HepG2 (cell line): ENCODE results near the gene ANKRD22. TPM values are rescaled to one million over a fixed set of nuclear protein-coding genes. Genes with fewer than 3 reads are reported as not detected.

Experiments
- ATAC-seq: fragments of 200-7000 bp; cut with Tn5 transposase; 3 replicates; pipeline ENCODE4 v1.9.1; 2020; ENCODE audit warnings: mild to moderate bottlenecking, moderate library complexity
- BruUV-seq: library from RNA; stranded (reverse); fragments of 400-500 nt; replicated peaks from 2 replicates; lab custom pipeline; 2021; lab: Mats Ljungman, UMichigan
- CTCF ChIA-PET: fragments of 300-600 bp; formaldehyde crosslinking; extraction: SDS; loops from one replicate; lab custom pipeline; 2021; ENCODE audit warnings: low total read pairs, inconsistent platforms, low intra/inter-chr PET ratio; lab: Yijun Ruan, JAX
- POLR2A ChIA-PET: fragments of 350-600 bp; sonication (Branson Sonifier 250); formaldehyde crosslinking; loops from one replicate; lab custom pipeline; 2020; ENCODE audit warnings: antibody characterized with exemption, inconsistent platforms; lab: Yijun Ruan, JAX
- DNase-seq: peaks from one replicate; pipeline ENCODE4 v3.0.0-alpha.2; 2015; ENCODE audit warnings: low spot score
- FAIRE-seq: peaks from 3 replicates; lab custom pipeline; 2011; peaks lifted over from hg19 to GRCh38; lab: Jason Lieb, UNC
- H2AFZ ChIP-seq: one replicate; pipeline ENCODE4 v1.6.1; 2011; ENCODE audit warnings: low read length, inconsistent platforms
- H3K27ac ChIP-seq: fragments of 300-600 bp; 3 replicates; pipeline ENCODE4 v1.8.0; 2011; ENCODE audit warnings: mixed run types, mild to moderate bottlenecking, mixed read lengths, low read length, inconsistent platforms; ENCODE audit not compliant: insufficient read depth; ENCODE audit errors: extremely low read length
- H3K27me3 ChIP-seq, 2 experiments: fragments of 200-600 bp in 1 of 2; 2 replicates in 1 of 2; 3 replicates in 1 of 2; pipeline versions ENCODE4 v1.6.0 to v1.8.0; 2011; ENCODE audit warnings: low read length in 2 of 2, mild to moderate bottlenecking in 2 of 2, moderate library complexity in 2 of 2, inconsistent platforms in 1 of 2; ENCODE audit not compliant: insufficient read depth in 2 of 2, control insufficient read depth in 1 of 2
- H3K36me3 ChIP-seq, 2 experiments: fragments of 200-600 bp in 1 of 2; replicated peaks in 1 of 2; 2 replicates in 1 of 2; 3 replicates in 1 of 2; pipeline versions ENCODE4 v1.5.1 to v1.8.0; 2011; ENCODE audit warnings: low read length in 2 of 2, inconsistent platforms in 1 of 2; ENCODE audit not compliant: insufficient read depth in 2 of 2, control insufficient read depth in 1 of 2
- H3K4me1 ChIP-seq: 2 replicates; pipeline ENCODE4 v1.5.1; 2012; ENCODE audit warnings: low read length, inconsistent platforms; ENCODE audit not compliant: insufficient read depth
- H3K4me2 ChIP-seq: 2 replicates; pipeline ENCODE4 v1.6.0; 2011; ENCODE audit warnings: low read depth, low read length, inconsistent platforms
- H3K4me3 ChIP-seq, 3 experiments: fragments of 200-600 bp in 1 of 3; sonication (generic), shearing (Covaris generic) in 1 of 3; replicated peaks in 1 of 3; 2 replicates each; pipeline ENCODE4 v1.5.1; 2011 to 2016; ENCODE audit warnings: low read length in 3 of 3, inconsistent platforms in 2 of 3, low read depth in 2 of 3, mild to moderate bottlenecking in 2 of 3, control low read depth in 1 of 3, mixed read lengths in 1 of 3; ENCODE audit not compliant: insufficient read depth in 1 of 3
- H3K79me2 ChIP-seq: one replicate; pipeline ENCODE4 v1.6.1; 2011; ENCODE audit warnings: low read length, inconsistent platforms; ENCODE audit not compliant: insufficient read depth
- H3K9ac ChIP-seq: 2 replicates; pipeline ENCODE4 v1.6.0; 2011; ENCODE audit warnings: mild to moderate bottlenecking, low read depth, low read length, inconsistent platforms; ENCODE audit not compliant: insufficient read depth
- H3K9me3 ChIP-seq: 2 replicates; pipeline ENCODE4 v1.5.1; 2012; ENCODE audit warnings: mild to moderate bottlenecking, low read length
- H4K20me1 ChIP-seq: 2 replicates; pipeline ENCODE4 v1.6.0; 2011; ENCODE audit warnings: inconsistent platforms, mild to moderate bottlenecking, low read length, moderate library complexity; ENCODE audit not compliant: insufficient read depth
- AGO2 ChIP-seq: fragments of 200-400 bp; formaldehyde crosslinking; optimal IDR thresholded peaks from 2 replicates; pipeline ENCODE3; 2017; ENCODE audit warnings: mild to moderate bottlenecking, low read depth, low read length, moderate library complexity
- AKNA ChIP-seq: sonication (generic); formaldehyde crosslinking; IDR thresholded peaks from 2 replicates; pipeline ENCODE4 v1.4.0; 2020; ENCODE audit warnings: missing genetic modification reagents, borderline replicate concordance
- BORCS8-MEF2B ChIP-seq: sonication (generic); formaldehyde crosslinking; IDR thresholded peaks from 2 replicates; pipeline ENCODE4 v1.8.0; 2022; ENCODE audit warnings: mild to moderate bottlenecking, missing genetic modification reagents
- DMTF1 ChIP-seq: sonication (generic); formaldehyde crosslinking; IDR thresholded peaks from 2 replicates; pipeline ENCODE4 v1.4.0; 2020; ENCODE audit warnings: mild to moderate bottlenecking, missing genetic modification reagents
- ESRRA ChIP-seq: sonication (generic); formaldehyde crosslinking; IDR thresholded peaks from 2 replicates; pipeline ENCODE4 v1.5.1; 2020; ENCODE audit warnings: mild to moderate bottlenecking, low read depth, missing genetic modification reagents
- MXD4 ChIP-seq: IDR thresholded peaks from 2 replicates; pipeline ENCODE4 v1.6.1; 2016; ENCODE audit warnings: mild to moderate bottlenecking, missing biosample characterization, missing genetic modification reagents
- NAIF1 ChIP-seq: sonication (generic); formaldehyde crosslinking; IDR thresholded peaks from 2 replicates; pipeline ENCODE4 v1.5.0; 2020; ENCODE audit warnings: mild to moderate bottlenecking, missing genetic modification reagents, borderline replicate concordance
- PHF20 ChIP-seq: sonication (generic); formaldehyde crosslinking; IDR thresholded peaks from 2 replicates; pipeline ENCODE4 v1.5.0; 2020; ENCODE audit warnings: mild to moderate bottlenecking, missing genetic modification reagents
- PITX1 ChIP-seq: sonication (generic); formaldehyde crosslinking; IDR thresholded peaks from 2 replicates; pipeline ENCODE4 v1.5.1; 2020; ENCODE audit warnings: mild to moderate bottlenecking, missing genetic modification reagents
- SP2 ChIP-seq: sonication (generic); formaldehyde crosslinking; IDR thresholded peaks from 2 replicates; pipeline ENCODE4 v1.5.1; 2020; ENCODE audit warnings: mild to moderate bottlenecking, missing genetic modification reagents
- SPEN ChIP-seq: sonication (generic); formaldehyde crosslinking; IDR thresholded peaks from 2 replicates; pipeline ENCODE4 v1.5.1; 2020; ENCODE audit warnings: low read depth, mild to moderate bottlenecking, missing genetic modification reagents
- ZNF496 ChIP-seq: sonication (generic); formaldehyde crosslinking; IDR thresholded peaks from 2 replicates; pipeline ENCODE4 v1.8.1; 2023; ENCODE audit warnings: mild to moderate bottlenecking, moderate library complexity, missing genetic modification reagents; ENCODE audit not compliant: insufficient replicate concordance
- ZNF883 ChIP-seq: sonication (generic); formaldehyde crosslinking; IDR thresholded peaks from 2 replicates; pipeline ENCODE4 v1.5.1; 2020; ENCODE audit warnings: mild to moderate bottlenecking, missing genetic modification reagents; ENCODE audit errors: not compliant biosample characterization
- WGBS: methylation state at CpG from one replicate; pipeline ENCODE4 v1.1.6; 2017; ENCODE audit warnings: low lambda C conversion rate; 5-methylcytosine and 5-hydroxymethylcytosine counted together
- in situ Hi-C: cut with HindIII; loops from 2 replicates; pipeline ENCODE4 v1.10.0; 2017; ENCODE audit warnings: low pct_unique_long_range_greater_than_20kb; ENCODE audit not compliant: extremely low pct_ligation_motif_present
- intact Hi-C: fragments of 100-400 bp; cut with micrococcal nuclease; formaldehyde crosslinking; loops from one replicate; pipeline ENCODE4 v1.10.0; 2022; ENCODE audit not compliant: unreplicated experiment
- polyA plus RNA-seq, 8 experiments: library from polyadenylated mRNA; depleted of rRNA in 3 of 8; stranded (reverse) in 7 of 8; unstranded in 1 of 8; fragments of >200 nt; fragmentation: Illumina TruSeq in 4 of 8; extraction: Trizol in 4 of 8; gene quantifications; 2 replicates each; pipeline versions ENCODE4 v1.2.1 to v1.2.3, GENCODE V29; 2011 to 2016; ENCODE audit warnings: low read depth in 4 of 8, missing spikeins in 1 of 8, mixed read lengths in 1 of 8; ENCODE audit not compliant: insufficient read depth in 1 of 8
- total RNA-seq, 5 experiments: library from RNA; depleted of rRNA; stranded (reverse); fragments of >200 nt; fragmentation: Illumina TruSeq; extraction: Trizol; gene quantifications; 2 replicates each; pipeline ENCODE4 v1.2.3, GENCODE V29; 2016; ENCODE audit warnings: low read depth in 1 of 5
- TF ChIP-seq, protein P1 (sequence below): sonication (generic); formaldehyde crosslinking; IDR thresholded peaks from 2 replicates; pipeline ENCODE4 v1.5.0; 2020; ENCODE audit warnings: mild to moderate bottlenecking, missing genetic modification reagents, moderate library complexity

The ANKRD22 gene
- total and polyA plus RNA-seq, 2 of the 13 experiments (the other 11 are each of a cell fraction or from before 2014, with no cell fraction given) = not detected

GRCh38 chr10:88840104-88840503 is 11.5 kb downstream of the ANKRD22 start (continued):
- TF ChIP-seq AKNA (no peak), DMTF1 (CRISPR knock-in tag) (no peak)

DNA sequence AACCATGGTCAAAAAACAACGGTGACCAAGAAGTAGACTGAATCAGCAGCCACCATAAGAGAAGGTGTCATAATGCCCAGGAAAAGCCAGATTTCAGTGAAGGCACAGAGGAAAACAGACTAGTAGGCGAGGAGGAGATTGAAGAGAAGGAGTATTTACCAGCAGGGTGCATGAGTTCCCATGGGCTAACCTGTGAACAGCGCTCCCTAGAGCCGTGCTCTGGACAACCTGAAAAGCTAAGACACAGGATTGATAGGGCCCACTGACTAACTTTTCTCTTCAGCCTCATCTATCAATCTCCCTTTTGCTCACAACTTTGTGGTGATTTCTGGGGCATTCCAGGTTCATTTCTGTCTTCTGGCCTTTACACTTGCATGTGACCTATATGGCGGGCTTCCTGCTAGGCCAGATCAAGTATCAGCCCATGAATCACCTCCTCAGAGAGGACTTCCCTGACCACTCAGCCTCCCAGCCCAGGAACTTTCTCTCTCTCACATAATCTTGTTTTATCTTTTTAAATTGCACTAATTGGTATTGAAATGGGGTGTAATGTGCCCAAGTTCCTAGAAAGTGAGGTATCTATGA is 12.8 kb downstream of the ANKRD22 start:
- DNase-seq = no peak
- Histone ChIP-seq H3K9ac (no peak overlapping the region), H3K4me3 (no peak overlapping the region), H3K4me1 (no peaks in the 10 kb centered on the region), H3K27ac (no peak overlapping the region), H3K9me3 (no peaks in the 10 kb centered on the region), H3K4me2 (no peak overlapping the region), H3K79me2 (no peaks in the 10 kb centered on the region), H3K36me3 (no peaks in the 10 kb centered on the region), H4K20me1 (no peaks in the 10 kb centered on the region), H3K27me3 (no peaks in the 10 kb centered on the region; a peak in 2 of 5 replicates), H2AFZ (no peak overlapping the region)
- no peak for FAIRE-seq
- WGBS = 21% methylated on average over 5 of the region's 5 CpGs
- no peak for TF ChIP-seq MXD4
- no peak for TF ChIP-seq NAIF1 (CRISPR knock-in tag)
- no peak for TF ChIP-seq ZNF883 (CRISPR knock-in tag)
- TF ChIP-seq, protein P1, sequence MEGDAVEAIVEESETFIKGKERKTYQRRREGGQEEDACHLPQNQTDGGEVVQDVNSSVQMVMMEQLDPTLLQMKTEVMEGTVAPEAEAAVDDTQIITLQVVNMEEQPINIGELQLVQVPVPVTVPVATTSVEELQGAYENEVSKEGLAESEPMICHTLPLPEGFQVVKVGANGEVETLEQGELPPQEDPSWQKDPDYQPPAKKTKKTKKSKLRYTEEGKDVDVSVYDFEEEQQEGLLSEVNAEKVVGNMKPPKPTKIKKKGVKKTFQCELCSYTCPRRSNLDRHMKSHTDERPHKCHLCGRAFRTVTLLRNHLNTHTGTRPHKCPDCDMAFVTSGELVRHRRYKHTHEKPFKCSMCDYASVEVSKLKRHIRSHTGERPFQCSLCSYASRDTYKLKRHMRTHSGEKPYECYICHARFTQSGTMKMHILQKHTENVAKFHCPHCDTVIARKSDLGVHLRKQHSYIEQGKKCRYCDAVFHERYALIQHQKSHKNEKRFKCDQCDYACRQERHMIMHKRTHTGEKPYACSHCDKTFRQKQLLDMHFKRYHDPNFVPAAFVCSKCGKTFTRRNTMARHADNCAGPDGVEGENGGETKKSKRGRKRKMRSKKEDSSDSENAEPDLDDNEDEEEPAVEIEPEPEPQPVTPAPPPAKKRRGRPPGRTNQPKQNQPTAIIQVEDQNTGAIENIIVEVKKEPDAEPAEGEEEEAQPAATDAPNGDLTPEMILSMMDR (CRISPR knock-in tag) = no peak
- TF ChIP-seq SPEN (CRISPR knock-in tag) = no peak
- TF ChIP-seq PITX1 (CRISPR knock-in tag) = no peak
- no peak for TF ChIP-seq SP2 (CRISPR knock-in tag)
- no peak for TF ChIP-seq BORCS8-MEF2B (CRISPR knock-in tag)
- TF ChIP-seq ZNF496 = no peak
- TF ChIP-seq AGO2 = no peak
- TF ChIP-seq ESRRA (CRISPR knock-in tag) = no peak
- TF ChIP-seq PHF20 (CRISPR knock-in tag) = no peak
- CTCF ChIA-PET = no interaction called here
- no TSS peak for BruUV-seq
- intact Hi-C loops (no loop called here), in situ Hi-C loops (loop anchor here (5.0 to 25.0 kb wide), 2 partner anchors 98 to 373 kb away; partner anchors contain the start of gene CH25H)
- POLR2A ChIA-PET = no interaction called here
- peak; percentile 57; the same call in 1 of the 3 replicates for ATAC-seq
